ENCODE measurements around the gene BTRC.
A peak's percentile ranks its signal among the peaks of the same experiment; 100 is the strongest.

The BTRC gene

DNA sequence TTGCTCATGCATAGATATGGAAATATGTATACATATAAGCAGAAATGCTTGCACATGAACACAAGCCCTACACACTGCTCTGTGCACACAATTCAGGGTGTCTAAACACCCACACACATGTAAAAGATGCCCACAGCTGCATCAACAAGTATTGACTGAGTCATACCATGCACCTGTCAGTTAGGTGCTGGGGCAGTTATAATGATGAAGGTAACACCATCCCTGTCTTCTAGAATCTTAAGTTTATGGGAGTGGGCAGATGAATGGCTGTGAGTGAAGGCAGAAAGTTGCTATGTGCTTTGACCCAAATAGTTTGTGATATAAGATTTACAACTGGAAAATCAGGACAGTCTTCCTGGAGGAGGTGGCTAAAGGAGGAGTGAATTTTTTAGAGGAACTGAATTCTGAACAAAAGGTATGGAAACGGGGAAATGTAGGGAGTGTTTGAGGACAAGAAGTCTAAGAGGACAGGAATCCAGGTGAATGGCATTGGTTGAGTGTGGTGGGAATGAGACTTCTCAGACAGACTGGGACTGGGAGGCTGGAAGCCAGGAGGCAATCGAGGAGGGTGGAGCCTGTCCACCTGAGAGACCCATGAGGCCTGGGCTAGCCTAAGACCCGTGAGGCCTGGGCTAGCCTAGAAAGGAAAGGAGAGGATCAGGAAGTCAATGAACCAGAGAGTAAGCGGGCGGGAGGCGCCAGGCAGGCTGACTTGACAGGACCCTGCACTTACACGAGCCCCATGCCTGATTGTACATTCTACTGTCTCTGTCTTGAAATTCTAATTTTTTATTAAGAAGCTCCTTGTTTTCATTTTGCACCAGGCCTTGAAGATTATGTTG lies 213.4 kb downstream of the BTRC start:
- no peak for DNase-seq (ENCODE audit: low spot score)

DNA sequence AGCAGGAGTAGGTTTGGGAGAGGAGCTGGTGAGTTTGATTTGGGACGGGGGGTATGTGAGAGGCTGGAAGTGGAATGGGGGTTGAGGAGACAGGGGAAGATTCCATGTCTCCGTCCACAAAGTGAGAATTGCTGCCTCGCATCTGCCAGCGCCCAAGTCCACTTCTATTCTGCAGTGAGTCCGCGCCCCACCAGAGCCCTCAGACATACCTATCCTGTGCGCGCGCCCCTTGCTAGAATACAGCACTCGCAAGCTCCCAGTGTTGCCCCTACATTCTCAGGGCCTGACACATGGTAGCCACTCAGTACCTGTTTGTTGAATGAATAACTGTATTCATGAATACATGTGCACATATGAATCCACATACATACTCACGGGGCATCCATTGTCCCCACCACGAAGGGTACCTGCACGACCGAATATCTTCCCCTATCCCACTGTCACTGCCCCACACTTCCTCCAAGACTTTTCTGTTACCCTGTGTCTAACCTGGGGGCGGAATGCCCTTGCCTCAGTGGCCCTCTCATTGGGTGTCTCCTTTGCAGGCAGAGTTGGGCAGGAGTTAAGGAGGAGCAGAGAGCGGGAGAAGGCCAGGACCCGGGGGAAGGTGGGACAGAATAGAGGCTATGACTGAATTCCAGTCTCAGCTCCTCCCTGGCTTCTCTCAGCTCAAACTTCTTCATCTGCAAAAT lies 214.2 kb downstream of the BTRC start:
- no peak for DNase-seq (ENCODE audit: low spot score)

GRCh38 chr10:101569323-101569621 lies 215.3 kb downstream of the BTRC start:
- DNase-seq (ENCODE audit: low spot score): no peak

- DNase-seq (ENCODE audit: low spot score): peak; percentile 92
These were observed 215.9 kb downstream of the BTRC start for GRCh38 chr10:101569622-101570427.

GRCh38 chr10:101570428-101571270 lies 216.7 kb downstream of the BTRC start:
- DNase-seq (ENCODE audit: low spot score): no peak

GRCh38 chr10:101571271-101571925 lies 217.4 kb downstream of the BTRC start:
- no peak for DNase-seq (ENCODE audit: low spot score)

DNA sequence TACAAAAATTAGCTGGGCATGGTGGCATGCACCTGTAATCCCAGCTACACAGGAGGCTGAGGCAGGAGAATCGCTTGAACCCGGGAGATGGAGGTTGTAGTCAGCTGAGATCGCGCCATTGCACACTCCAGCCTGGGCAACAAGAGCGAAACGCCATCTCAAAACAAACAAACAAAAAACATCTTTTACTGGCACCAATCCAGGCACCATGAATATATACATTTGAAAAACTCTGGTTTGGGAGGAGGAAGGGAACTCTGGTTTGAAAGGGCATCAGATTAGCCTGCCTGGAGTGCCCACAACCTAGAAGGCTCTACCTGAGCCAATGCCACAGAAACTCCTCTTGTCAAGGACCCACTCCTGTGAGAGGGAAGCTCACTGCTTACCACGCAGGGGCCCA lies 218.2 kb downstream of the BTRC start:
- no peak for DNase-seq (ENCODE audit: low spot score)

DNA sequence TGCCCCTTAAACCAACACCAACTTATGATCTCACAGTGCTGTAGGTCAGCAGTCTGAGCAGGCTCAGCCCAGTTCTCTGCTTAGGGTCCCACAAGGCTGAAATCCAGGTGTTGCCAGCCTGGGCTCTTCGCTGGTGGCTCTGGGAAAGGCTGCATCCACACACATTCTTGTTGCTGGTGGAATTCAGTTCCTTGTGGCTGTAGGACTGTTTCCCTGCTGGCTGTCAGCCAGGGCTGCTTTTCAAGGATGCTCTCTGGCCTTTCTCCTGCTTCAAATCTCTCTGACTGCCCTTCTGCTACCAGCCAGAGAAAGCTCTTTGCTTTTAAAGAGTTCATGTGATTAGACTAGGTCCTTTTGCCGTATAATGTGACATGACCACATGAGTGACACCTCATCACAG lies 218.8 kb downstream of the BTRC start:
- no peak for DNase-seq (ENCODE audit: low spot score)

- no peak for DNase-seq (ENCODE audit: low spot score)
These were observed 220.2 kb downstream of the BTRC start for GRCh38 chr10:101573885-101574753.

DNA sequence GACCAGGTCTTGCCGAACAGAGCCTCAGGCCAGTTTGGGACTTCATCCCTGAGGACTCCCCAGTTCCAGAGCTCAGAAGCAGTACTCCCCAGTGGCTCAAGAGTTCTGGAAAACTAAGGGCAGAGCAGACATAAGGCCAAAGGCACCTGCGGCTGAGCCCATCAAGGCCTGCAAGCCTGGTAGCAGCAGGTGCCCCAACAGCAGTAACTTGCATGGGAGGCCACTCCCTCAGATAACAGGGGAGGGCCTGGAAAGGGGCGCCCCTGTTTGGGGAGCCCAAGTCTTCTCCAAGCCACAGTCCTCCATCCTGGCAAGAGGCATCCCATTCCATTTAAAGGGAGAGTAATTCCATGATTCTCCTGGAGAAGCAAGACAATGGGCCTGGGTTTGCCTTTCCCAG lies 221.1 kb downstream of the BTRC start:
- no peak for DNase-seq (ENCODE audit: low spot score)

- DNase-seq (ENCODE audit: low spot score): no peak
These were observed 221.7 kb downstream of the BTRC start for GRCh38 chr10:101575580-101576210.

GRCh38 chr10:101576211-101576863 lies 222.4 kb downstream of the BTRC start:
- DNase-seq (ENCODE audit: low spot score): no peak

DNA sequence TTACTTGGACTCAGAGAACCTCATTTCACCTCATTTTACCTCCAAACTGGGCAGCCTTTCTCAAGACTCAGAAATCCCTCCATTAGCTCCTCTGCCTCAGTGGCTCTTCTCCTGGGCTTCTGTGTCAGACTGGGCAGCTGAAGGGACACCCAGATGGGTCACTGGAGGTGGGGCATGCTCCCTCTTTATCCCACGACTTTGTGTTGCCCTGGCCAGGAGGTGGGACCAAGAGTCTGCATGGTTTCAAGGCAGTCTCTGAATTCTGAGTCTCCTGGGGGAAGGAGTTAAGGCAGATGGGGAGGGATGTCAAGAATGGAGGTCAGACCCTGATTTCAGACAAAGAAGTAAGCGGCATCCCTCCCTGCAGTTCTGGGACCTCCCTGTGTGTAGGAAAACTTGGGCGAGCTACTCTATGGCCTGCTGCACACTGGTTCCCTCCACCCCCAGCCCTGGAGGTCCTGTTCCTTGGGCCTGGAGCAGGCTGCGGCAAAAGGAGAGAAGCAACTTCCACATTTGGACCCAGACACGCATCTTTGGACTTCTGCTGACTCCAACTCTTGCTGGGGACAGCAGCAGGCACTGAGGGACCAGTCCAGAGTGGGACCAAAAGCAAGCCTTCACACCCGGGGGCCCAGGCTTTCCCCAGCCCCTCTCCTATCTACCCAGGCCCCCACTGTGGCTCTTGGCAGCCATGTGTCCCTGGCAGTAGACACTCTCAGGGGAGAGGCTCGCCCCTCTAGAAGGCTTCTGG lies 223.3 kb downstream of the BTRC start:
- DNase-seq (ENCODE audit: low spot score): no peak

- DNase-seq (ENCODE audit: low spot score): no peak
These were observed 224.2 kb downstream of the BTRC start for GRCh38 chr10:101578192-101578591.

DNA sequence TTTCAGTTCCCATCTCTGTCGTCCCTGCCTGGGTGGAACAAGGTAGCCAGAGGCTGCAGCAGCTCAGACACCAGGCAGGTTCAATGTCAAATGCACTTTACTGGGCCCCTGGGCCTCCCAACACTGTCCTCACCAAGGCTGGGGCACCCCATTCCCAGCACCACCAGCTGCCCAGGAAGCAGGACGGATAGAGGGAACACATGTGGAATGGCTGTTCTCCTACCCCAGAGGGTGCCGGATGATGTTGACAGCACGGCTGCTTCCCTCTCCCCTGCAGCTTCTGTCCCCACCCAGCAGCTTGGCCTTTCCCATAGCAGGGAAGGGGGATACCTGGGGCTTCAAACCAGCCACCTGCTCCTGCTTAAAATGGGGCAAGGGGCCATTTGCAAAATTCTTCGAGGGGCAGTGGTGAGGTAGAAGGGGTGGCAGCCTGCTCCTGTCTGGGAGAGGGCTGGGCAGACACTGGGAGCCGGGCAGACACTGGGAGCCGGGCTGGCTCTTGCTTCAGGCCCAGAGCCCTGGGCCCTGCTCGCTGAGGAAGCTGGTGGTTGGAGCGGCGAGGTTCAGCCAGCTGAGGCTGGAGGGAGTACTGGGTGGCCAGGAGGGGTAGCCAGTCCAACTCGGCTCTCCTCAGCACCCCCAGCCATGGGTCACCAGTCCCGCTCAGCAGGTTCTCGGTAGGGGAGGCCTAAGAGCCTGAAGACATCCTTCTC lies 225.0 kb downstream of the BTRC start:
- no peak for DNase-seq (ENCODE audit: low spot score)

DNA sequence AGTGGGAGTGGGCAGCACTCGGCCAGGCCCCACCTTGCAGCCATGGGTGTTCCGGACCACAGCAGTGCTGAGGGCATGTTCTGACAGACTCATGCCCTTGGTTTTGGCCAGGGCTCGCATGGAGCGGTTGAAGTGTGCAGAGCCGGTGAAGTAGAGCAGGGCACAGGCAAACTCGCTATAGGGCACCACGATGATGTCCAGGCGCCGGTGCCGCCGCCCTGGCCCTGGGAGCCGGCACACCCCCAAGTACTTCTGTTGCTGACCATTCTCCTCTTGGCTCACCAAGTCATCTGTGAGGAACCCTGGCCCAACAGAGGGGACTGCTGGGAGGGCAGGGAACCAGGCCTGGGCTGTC lies 225.5 kb downstream of the BTRC start:
- DNase-seq (ENCODE audit: low spot score): no peak

DNA sequence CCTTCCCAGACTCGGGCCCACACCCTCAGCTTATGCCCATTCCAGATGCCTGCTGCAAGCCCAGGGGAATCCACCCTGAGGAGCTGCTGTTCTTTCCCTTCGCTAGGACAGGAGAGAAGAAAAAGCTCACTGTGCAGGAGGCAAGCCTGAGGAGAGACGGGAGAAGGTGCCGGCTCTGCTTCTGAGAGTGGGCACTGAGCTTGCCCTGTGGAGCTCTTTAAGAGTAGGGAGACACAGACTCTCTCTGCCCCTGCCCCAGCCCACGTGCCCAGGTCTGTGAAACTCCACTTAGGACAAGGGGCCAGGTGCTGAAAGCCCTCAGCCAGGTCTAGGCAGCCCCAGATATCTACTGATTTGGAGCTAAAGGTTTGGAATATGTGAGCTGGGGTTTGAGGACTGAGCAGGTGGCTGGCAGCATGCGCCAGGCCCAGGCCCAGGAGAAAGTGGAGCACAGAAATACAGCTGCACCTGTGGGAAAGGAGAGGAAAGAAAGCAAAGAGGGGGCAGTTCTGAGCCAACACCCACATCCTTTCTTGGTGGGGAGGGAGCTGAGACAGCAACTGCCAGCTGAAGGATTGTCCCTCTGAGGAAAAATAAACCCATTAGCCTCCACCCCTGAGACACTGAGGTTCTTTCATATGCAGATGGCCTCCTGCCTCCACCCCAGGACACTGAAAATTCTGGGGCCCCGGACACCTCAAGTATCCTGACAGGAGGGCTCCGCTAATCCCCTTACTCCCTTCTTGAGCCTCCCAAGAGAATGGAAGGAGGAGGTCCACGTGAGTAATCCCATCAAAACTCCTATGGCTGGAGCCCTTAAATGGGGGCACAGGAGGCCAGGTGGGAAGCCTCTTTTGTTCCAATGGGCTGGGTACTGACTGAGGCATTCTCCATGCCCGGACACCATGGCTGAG lies 226.8 kb downstream of the BTRC start:
- DNase-seq (ENCODE audit: low spot score): no peak

Measured in germinal center (tissue), 1 donor.